Measurements from ENCODE around the gene FAM227B. TPM values are rescaled to one million over a fixed set of nuclear protein-coding genes. Genes with fewer than 3 reads are reported as not detected.
"Not testable (repeated sequence)": the region's sequence is repeated elsewhere in the genome, so short reads cannot be mapped to it uniquely, and the experiment has no call there.

FAM227B gene
- total RNA-seq, 1 donor from 2014 or later, result 25.1 TPM

DNA sequence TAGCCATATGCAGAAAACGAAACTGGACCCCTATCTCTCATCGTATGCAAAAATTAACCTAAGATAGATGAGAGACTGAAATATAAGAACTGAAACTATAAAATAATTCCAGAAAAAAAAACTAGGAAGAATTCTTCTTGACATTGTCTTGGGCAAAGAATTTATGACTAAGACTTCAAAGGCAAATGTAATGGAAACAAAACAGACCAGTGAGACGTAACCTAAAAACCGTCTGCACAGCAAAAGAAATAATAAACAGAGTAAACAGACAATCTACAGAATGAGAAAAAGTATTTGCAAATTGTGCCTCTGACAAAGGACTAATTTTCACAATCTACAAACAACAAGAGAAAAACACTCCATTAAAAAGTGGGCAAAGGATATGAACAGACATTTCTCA lies 92.3 kb downstream of the FAM227B start:
- Mint-ChIP-seq H3K27me3 (ENCODE audit: insufficient read depth, low read depth) (no peaks in the 10 kb centered on the region), H3K4me3 (no peak overlapping the region), H3K9me3 (peaks cover 8% of the 10 kb centered on the region), H3K27ac (no peak overlapping the region), H3K4me1 (no peaks in the 10 kb centered on the region), H3K36me3 (no peaks in the 10 kb centered on the region)
- Histone ChIP-seq H3K27ac (no peak overlapping the region), H3K27me3 (no peaks in the 10 kb centered on the region), H3K9me3 (ENCODE audit: low read depth) (peaks cover 3% of the 10 kb centered on the region), H3K4me3 (no peak overlapping the region), H2AFZ (replicated peaks) (no peak overlapping the region), H3K9ac (no peak overlapping the region), H3K4me2 (no peak overlapping the region), H4K20me1 (ENCODE audit: low read depth) (no peaks in the 10 kb centered on the region), H3K79me2 (ENCODE audit: low read depth) (no peaks in the 10 kb centered on the region), H3K4me1 (no peaks in the 10 kb centered on the region), H3F3A (ENCODE audit: low read depth) (no peaks in the 10 kb centered on the region), H3K36me3 (no peaks in the 10 kb centered on the region)
- DNase-seq (ENCODE audit: low spot score), result no peak
- TF ChIP-seq EZH2phosphoT487 (IDR thresholded peaks at IDR 0.05), result no peak
- TF ChIP-seq EZH2 (IDR thresholded peaks at IDR 0.05), result no peak
- TF ChIP-seq, protein P1, sequence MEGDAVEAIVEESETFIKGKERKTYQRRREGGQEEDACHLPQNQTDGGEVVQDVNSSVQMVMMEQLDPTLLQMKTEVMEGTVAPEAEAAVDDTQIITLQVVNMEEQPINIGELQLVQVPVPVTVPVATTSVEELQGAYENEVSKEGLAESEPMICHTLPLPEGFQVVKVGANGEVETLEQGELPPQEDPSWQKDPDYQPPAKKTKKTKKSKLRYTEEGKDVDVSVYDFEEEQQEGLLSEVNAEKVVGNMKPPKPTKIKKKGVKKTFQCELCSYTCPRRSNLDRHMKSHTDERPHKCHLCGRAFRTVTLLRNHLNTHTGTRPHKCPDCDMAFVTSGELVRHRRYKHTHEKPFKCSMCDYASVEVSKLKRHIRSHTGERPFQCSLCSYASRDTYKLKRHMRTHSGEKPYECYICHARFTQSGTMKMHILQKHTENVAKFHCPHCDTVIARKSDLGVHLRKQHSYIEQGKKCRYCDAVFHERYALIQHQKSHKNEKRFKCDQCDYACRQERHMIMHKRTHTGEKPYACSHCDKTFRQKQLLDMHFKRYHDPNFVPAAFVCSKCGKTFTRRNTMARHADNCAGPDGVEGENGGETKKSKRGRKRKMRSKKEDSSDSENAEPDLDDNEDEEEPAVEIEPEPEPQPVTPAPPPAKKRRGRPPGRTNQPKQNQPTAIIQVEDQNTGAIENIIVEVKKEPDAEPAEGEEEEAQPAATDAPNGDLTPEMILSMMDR (IDR thresholded peaks at IDR 0.05), result no peak

DNA sequence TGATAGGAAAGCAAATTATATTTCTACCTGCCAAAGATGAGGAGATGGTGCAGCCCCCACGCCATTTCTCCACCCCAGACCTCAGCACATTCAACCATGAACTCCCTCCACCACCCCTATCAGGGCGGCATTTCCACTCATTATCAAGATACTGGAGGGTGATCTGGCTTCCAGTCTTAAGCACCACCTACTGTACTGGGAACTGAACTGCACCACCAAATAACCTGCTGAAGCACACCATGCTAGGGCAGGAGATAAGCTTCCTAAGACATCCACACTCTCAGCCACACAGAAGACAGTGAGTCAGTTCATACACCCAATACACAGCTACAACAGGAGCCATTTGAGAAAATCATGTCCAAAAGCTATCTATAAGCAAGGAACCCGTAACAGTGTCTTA lies 98.8 kb downstream of the FAM227B start:
- TF ChIP-seq EZH2 (IDR thresholded peaks at IDR 0.05) (no peak), EZH2phosphoT487 (IDR thresholded peaks at IDR 0.05) (no peak)
- no peak for DNase-seq (ENCODE audit: low spot score)
- no peaks in the 10 kb centered on the region for H3K4me1 ChIP-seq
- Mint-ChIP-seq H3K4me3 (no peak overlapping the region), H3K27me3 (ENCODE audit: insufficient read depth, low read depth) (no peaks in the 10 kb centered on the region), H3K4me1 (no peaks in the 10 kb centered on the region), H3K9me3 (peaks cover 11% of the 10 kb centered on the region), H3K36me3 (no peaks in the 10 kb centered on the region), H3K27ac (no peak overlapping the region)
- no peak overlapping the region for H3K4me3 ChIP-seq
- H3K4me2 ChIP-seq, result no peak overlapping the region
- H4K20me1 ChIP-seq (ENCODE audit: low read depth), result no peaks in the 10 kb centered on the region
- peaks cover 3% of the 10 kb centered on the region for H3K9me3 ChIP-seq (ENCODE audit: low read depth)
- H3F3A ChIP-seq (ENCODE audit: low read depth), result no peaks in the 10 kb centered on the region
- no peak overlapping the region for H3K27ac ChIP-seq
- H3K79me2 ChIP-seq (ENCODE audit: low read depth), result no peaks in the 10 kb centered on the region
- no peak overlapping the region for H3K9ac ChIP-seq
- no peak overlapping the region for H2AFZ ChIP-seq (replicated peaks)
- H3K27me3 ChIP-seq, result no peaks in the 10 kb centered on the region
- H3K36me3 ChIP-seq, result no peaks in the 10 kb centered on the region

DNA sequence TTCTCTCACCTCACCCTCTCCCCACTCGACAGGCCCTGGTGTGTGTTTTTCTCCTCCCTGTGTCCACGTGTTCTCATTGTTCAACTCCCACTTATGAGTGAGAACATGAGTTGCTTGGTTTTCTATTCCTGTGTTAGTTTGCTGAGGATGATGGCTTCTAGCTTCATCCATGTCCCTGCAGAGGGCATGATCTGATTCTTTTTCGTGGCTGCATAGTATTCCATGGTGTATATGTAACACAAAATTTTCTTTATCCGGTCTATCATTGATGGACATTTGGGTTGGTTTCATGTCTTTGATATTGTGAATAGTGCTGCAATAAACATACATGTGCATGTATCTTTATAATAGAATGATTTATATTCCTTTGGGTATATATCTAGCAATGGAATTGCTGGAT lies 107.9 kb downstream of the FAM227B start:
- H3K4me3 Mint-ChIP-seq; H3K4me1 ChIP-seq; H3K4me2 ChIP-seq; H3K9me3 ChIP-seq (ENCODE audit: low read depth); DNase-seq (ENCODE audit: low spot score); H3K4me3 ChIP-seq; H3K9ac ChIP-seq; H3K27ac Mint-ChIP-seq; H3K27ac ChIP-seq; H3K27me3 Mint-ChIP-seq (ENCODE audit: insufficient read depth, low read depth); H4K20me1 ChIP-seq (ENCODE audit: low read depth); H2AFZ ChIP-seq (replicated peaks); H3K36me3 ChIP-seq; H3K9me3 Mint-ChIP-seq; H3F3A ChIP-seq (ENCODE audit: low read depth); H3K36me3 Mint-ChIP-seq; H3K79me2 ChIP-seq (ENCODE audit: low read depth); H3K27me3 ChIP-seq; H3K4me1 Mint-ChIP-seq: not testable (repeated sequence)

DNA sequence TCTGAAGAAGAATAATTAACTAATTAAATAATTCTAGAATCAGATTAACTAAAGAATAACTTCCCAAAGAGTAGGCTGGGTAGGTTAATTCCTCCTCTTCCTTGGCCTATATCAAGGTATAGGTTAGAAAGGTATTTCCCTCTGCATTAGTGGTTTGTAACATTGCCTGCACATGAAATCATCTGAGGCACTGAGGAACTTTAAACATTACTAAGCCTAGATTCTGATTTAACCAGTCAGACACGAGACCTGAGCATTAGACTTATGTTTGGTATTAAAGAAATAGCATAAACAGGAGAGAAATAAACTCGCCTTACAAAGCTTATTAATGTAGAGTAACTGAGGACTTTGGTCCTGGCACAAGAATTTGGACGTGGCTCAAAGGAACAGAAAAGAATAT lies 113.4 kb downstream of the FAM227B start:
- H3K27me3 ChIP-seq, result no peaks in the 10 kb centered on the region
- no peak overlapping the region for H3K4me2 ChIP-seq
- no peaks in the 10 kb centered on the region for H3K36me3 ChIP-seq
- no peaks in the 10 kb centered on the region for H3F3A ChIP-seq (ENCODE audit: low read depth)
- H4K20me1 ChIP-seq (ENCODE audit: low read depth), result no peaks in the 10 kb centered on the region
- DNase-seq (ENCODE audit: low spot score), result no peak
- TF ChIP-seq EZH2 (IDR thresholded peaks at IDR 0.05) (no peak), EZH2phosphoT487 (IDR thresholded peaks at IDR 0.05) (no peak)
- TF ChIP-seq, protein P1 (IDR thresholded peaks at IDR 0.05), result no peak
- Mint-ChIP-seq H3K27me3 (ENCODE audit: insufficient read depth, low read depth) (no peaks in the 10 kb centered on the region), H3K9me3 (peaks cover 9% of the 10 kb centered on the region), H3K27ac (no peak overlapping the region), H3K36me3 (no peaks in the 10 kb centered on the region), H3K4me3 (no peak overlapping the region), H3K4me1 (no peaks in the 10 kb centered on the region)
- no peak overlapping the region for H3K9ac ChIP-seq
- H3K27ac ChIP-seq, result no peak overlapping the region
- no peak overlapping the region for H2AFZ ChIP-seq (replicated peaks)
- H3K4me3 ChIP-seq, result no peak overlapping the region
- H3K4me1 ChIP-seq, result no peaks in the 10 kb centered on the region
- H3K79me2 ChIP-seq (ENCODE audit: low read depth), result no peaks in the 10 kb centered on the region
- peaks cover 3% of the 10 kb centered on the region for H3K9me3 ChIP-seq (ENCODE audit: low read depth)
